Mesothelial cell of epicardium (in vitro differentiated cells): ENCODE data around the gene COL26A1. TPM values are rescaled to one million over a fixed set of nuclear protein-coding genes. Genes with fewer than 3 reads are reported as not detected.

Source experiments
- DNase-seq, 2 experiments: peaks; one replicate each; pipeline ENCODE4 v3.0.0; 2021; ENCODE audit warnings: low spot score in 2 of 2; ENCODE audit not compliant: unreplicated experiment in 2 of 2
- H3K27ac Mint-ChIP-seq: 2 replicates; pipeline ENCODE4 v1.8.0; 2021; ENCODE audit warnings: mixed read lengths
- H3K27me3 Mint-ChIP-seq: 2 replicates; pipeline ENCODE4 v1.8.0; 2021; ENCODE audit warnings: low read depth, mixed read lengths
- H3K36me3 Mint-ChIP-seq: 2 replicates; pipeline ENCODE4 v1.8.0; 2021; ENCODE audit warnings: mixed read lengths
- H3K4me1 Mint-ChIP-seq: 2 replicates; pipeline ENCODE4 v1.8.0; 2021; ENCODE audit warnings: mixed read lengths
- H3K4me3 Mint-ChIP-seq: 2 replicates; pipeline ENCODE4 v1.8.0; 2021; ENCODE audit warnings: mild to moderate bottlenecking, moderate library complexity, mixed read lengths
- H3K9me3 Mint-ChIP-seq: 2 replicates; pipeline ENCODE4 v1.8.0; 2021; ENCODE audit warnings: mixed read lengths
- total RNA-seq: library from RNA; stranded (reverse); gene quantifications from 3 replicates; pipeline ENCODE4 v1.2.1, GENCODE V29; 2021
- TF ChIP-seq, protein P1 (sequence below): fragments of 200-600 bp; sonication (generic); IDR thresholded peaks from one replicate; pipeline ENCODE4 v1.5.0; 2021; ENCODE audit warnings: antibody characterized with exemption; ENCODE audit not compliant: unreplicated experiment

Gene COL26A1
- total RNA-seq, 1 donor from 2014 or later: 105 TPM

DNA sequence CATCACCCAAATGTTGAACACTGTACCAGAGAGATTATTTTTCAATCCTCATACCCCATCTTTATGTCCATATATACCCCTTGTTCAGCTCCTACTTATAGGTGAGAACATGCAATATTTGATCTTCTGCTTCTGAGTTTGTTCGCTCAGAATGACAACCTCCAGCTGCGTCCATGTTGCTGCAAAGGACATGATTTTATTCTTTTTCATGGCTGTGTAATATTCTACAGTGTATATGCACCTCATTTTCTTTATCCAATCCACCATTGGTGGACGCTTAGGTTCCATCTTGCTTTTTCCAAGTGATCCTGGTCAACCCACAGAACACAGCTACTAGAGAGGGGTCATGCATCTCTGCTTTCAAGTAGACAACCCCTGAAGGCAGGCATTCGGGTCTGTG lies 166.9 kb downstream of the COL26A1 start:
- Mint-ChIP-seq H3K4me3 (no peak overlapping the region), H3K9me3 (peaks cover 8% of the 10 kb centered on the region), H3K4me1 (peaks cover 4% of the 10 kb centered on the region), H3K27me3 (no peaks in the 10 kb centered on the region), H3K27ac (no peak overlapping the region), H3K36me3 (peaks cover 15% of the 10 kb centered on the region)
- DNase-seq: no peak
- TF ChIP-seq, protein P1, sequence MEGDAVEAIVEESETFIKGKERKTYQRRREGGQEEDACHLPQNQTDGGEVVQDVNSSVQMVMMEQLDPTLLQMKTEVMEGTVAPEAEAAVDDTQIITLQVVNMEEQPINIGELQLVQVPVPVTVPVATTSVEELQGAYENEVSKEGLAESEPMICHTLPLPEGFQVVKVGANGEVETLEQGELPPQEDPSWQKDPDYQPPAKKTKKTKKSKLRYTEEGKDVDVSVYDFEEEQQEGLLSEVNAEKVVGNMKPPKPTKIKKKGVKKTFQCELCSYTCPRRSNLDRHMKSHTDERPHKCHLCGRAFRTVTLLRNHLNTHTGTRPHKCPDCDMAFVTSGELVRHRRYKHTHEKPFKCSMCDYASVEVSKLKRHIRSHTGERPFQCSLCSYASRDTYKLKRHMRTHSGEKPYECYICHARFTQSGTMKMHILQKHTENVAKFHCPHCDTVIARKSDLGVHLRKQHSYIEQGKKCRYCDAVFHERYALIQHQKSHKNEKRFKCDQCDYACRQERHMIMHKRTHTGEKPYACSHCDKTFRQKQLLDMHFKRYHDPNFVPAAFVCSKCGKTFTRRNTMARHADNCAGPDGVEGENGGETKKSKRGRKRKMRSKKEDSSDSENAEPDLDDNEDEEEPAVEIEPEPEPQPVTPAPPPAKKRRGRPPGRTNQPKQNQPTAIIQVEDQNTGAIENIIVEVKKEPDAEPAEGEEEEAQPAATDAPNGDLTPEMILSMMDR: no peak

DNA sequence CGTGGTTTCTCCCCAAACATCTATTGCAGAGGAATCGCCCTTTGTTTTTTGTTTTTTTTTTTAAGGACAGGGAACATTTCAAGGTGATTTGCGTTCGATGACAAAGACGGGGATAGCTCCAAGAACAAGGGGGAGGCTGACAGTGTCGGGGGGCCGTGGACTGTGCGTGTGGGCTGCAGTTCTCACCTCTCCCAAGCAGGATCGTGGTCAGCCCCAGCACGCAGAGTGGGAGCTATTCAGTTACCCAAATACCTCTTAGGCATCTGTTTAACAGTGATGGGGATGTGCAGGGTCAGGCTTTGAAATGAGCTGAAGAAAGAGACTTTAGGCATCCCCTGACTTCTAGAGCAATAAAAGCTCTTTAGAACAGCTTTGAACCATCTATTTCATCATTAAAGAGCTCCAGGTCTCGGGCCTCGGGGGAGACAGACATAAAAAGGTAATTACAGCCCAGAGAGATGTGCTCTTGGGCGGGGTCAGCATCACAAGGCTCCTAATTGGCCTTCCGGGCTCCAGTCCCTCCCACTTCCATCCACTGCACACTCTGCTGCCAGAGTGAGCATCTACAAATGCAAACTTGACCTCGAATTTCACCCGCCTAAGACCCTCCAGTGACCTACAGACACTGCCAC lies 169.2 kb downstream of the COL26A1 start:
- TF ChIP-seq, protein P1: no peak
- no peak overlapping the region for H3K27ac Mint-ChIP-seq

DNA sequence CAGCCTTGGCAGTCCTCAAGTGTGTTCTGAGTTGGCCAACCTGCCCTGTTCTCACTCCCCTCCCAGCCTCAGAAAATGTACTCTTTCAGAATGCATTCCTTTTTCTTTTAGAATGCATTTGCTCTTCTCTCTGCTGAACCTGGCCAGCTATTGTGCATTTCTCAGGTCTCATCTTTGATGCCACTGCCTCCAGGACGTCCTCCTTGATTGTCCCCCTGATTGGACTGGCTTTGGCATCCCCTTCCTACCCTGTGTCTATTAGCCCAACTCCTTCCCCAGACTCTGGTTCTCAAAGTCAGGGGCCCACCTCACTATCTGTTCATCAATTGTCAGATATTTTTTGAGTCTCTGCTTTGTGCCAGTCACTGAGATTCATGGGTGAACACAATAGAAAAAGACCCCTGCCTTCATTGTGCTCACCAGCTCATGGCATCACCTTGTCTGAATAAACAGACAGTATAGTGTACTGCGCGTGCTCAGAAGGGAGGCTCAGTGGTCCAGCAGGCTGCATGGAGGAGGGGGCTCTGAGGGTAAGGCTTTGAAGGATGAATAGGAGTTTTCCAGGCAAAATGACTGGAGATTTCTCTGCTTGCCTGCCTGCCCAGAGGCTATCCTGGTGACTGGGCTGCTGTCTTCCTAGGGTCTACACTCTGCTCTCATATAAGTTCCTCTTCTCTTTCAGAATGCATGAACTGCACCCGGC lies 169.9 kb downstream of the COL26A1 start:
- Mint-ChIP-seq H3K27ac (no peak overlapping the region), H3K36me3 (peaks cover 5% of the 10 kb centered on the region), H3K4me3 (no peak overlapping the region), H3K4me1 (peaks cover 4% of the 10 kb centered on the region), H3K9me3 (peaks cover 5% of the 10 kb centered on the region), H3K27me3 (no peaks in the 10 kb centered on the region)
- TF ChIP-seq, protein P1: no peak
- DNase-seq: no peak

More for the DNA sequence above, 169.2 kb downstream of the COL26A1 start:
- DNase-seq: no peak
- no peaks in the 10 kb centered on the region for H3K27me3 Mint-ChIP-seq
- no peak overlapping the region for H3K4me3 Mint-ChIP-seq
- peaks cover 5% of the 10 kb centered on the region for H3K9me3 Mint-ChIP-seq
- H3K36me3 Mint-ChIP-seq: peaks cover 8% of the 10 kb centered on the region
- peaks cover 4% of the 10 kb centered on the region for H3K4me1 Mint-ChIP-seq

DNA sequence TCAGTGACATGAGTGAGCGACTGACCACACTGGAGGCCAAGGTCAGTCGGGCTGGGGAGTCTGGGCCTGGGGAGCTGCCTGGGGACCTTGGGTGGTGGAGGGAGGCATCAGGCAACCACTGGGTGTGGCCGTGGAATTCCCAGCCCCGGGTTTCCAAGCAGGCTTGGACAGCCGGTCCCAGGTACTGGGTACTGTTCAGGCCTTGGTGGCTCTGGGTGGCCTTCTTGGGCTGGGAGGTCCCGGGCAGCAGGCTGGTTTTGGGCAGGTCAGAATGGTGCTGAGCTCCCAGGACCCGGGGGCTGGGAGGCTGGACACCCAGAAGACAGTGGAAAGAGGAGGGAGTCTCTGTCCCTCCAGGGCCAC lies 170.4 kb downstream of the COL26A1 start:
- H3K27me3 Mint-ChIP-seq: no peaks in the 10 kb centered on the region
- no peak overlapping the region for H3K4me3 Mint-ChIP-seq
- no peak for DNase-seq
- no peak overlapping the region for H3K27ac Mint-ChIP-seq
- TF ChIP-seq, protein P1: no peak
- H3K9me3 Mint-ChIP-seq: peaks cover 5% of the 10 kb centered on the region
- peaks cover 4% of the 10 kb centered on the region for H3K4me1 Mint-ChIP-seq
- peaks cover 5% of the 10 kb centered on the region for H3K36me3 Mint-ChIP-seq

DNA sequence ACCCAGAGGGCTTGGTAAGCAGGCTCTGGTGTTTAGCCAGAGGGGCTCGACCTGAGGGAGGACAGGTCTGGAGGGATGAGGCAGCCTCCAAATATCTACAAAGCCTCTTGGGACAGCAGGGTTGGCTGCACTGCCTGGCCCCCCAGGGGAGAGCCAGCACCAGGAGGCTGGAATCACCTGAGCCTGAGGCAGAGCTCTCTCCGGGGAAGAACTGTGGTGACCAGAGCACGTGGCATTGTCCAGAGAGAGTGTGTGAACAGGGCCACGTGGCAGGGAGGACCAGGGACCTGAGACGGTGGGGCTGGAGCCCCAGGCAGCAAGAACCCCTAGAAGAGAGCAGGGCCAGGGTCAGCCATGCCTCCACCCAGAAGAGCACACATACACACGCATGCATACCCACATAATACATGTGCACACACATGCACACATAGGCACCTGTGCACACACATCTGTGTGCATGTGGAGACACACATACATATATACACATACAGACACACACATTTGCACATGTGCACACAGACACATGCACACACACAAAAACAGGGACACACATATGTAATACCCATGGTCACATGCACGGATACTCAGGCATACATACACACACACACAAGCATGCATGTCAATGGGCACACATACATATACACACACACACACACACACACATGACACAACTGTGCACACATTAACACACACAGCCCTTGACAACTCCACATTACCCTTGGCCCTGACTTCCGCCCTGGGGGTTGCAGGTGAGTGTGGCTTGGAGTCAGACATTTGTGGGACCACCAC lies 171.5 kb downstream of the COL26A1 start:
- peaks cover 5% of the 10 kb centered on the region for H3K9me3 Mint-ChIP-seq
- no peak for DNase-seq
- H3K4me1 Mint-ChIP-seq: peaks cover 5% of the 10 kb centered on the region
- H3K27ac Mint-ChIP-seq: no peak overlapping the region
- peaks cover 5% of the 10 kb centered on the region for H3K36me3 Mint-ChIP-seq
- no peaks in the 10 kb centered on the region for H3K27me3 Mint-ChIP-seq
- no peak overlapping the region for H3K4me3 Mint-ChIP-seq
- TF ChIP-seq, protein P1: no peak
